AG09309 (cell line): ENCODE data around the gene SPRR2G.
"Not testable (repeated sequence)": the region's sequence is repeated elsewhere in the genome, so short reads cannot be mapped to it uniquely, and the experiment has no call there.

Experiments used
- DNase-seq: peaks from one replicate; pipeline ENCODE4 v3.0.0-alpha.2; 2010; ENCODE audit warnings: low read depth
- H3K4me3 ChIP-seq: 2 replicates; pipeline ENCODE4 v1.5.1; 2011; ENCODE audit warnings: mild to moderate bottlenecking, low read depth, low read length, moderate library complexity; ENCODE audit not compliant: control insufficient read depth
- TF ChIP-seq, protein P1 (sequence below): IDR thresholded peaks from 2 replicates; pipeline ENCODE4 v1.5.1; 2011; ENCODE audit warnings: mild to moderate bottlenecking, low read depth, low read length, inconsistent platforms; ENCODE audit not compliant: insufficient read depth, control insufficient read depth; ENCODE audit errors: missing control alignments

Gene SPRR2G

DNA sequence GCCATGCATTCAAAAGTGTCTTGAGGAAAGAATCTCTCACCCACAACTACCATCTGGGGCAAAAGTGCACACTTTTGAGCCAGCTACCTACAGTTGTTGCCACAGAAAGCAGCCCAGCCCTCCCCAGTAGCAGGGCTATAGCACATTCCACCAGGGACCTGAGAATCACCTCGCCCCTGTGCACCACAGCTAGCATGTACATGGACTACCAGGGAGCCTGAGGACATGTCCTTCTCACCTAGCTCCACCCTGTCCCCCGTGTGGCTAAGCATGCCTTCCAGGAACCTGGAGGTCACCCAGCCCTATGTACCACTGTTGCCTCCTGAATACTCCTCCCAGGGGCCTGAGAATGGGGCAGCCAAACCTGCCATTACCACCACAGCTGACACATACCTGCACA is 16.9 kb downstream of the SPRR2G start:
- no peak for DNase-seq
- H3K4me3 ChIP-seq, result no peak overlapping the region
- TF ChIP-seq, protein P1, sequence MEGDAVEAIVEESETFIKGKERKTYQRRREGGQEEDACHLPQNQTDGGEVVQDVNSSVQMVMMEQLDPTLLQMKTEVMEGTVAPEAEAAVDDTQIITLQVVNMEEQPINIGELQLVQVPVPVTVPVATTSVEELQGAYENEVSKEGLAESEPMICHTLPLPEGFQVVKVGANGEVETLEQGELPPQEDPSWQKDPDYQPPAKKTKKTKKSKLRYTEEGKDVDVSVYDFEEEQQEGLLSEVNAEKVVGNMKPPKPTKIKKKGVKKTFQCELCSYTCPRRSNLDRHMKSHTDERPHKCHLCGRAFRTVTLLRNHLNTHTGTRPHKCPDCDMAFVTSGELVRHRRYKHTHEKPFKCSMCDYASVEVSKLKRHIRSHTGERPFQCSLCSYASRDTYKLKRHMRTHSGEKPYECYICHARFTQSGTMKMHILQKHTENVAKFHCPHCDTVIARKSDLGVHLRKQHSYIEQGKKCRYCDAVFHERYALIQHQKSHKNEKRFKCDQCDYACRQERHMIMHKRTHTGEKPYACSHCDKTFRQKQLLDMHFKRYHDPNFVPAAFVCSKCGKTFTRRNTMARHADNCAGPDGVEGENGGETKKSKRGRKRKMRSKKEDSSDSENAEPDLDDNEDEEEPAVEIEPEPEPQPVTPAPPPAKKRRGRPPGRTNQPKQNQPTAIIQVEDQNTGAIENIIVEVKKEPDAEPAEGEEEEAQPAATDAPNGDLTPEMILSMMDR, result no peak

DNA sequence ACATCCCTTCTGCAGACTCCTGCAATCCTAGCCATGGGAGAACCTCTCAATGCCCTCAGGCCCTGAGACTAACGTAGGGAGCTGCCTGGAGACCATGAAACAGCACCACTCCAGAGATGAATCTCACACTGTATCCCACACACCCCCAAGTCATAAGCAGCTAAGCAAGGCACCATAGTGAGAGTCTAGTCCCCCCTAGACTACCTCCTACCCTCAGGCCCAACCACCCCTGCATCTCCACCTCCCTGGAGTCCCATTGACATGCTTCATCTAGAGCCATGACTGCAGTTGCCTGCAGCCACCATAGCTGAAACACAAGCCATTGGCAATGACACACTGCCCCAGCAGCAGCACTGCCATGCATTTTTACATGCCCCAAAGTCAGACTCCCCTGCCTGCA is 17.4 kb downstream of the SPRR2G start:
- H3K4me3 ChIP-seq, result no peak overlapping the region
- TF ChIP-seq, protein P1, result no peak
- no peak for DNase-seq

DNA sequence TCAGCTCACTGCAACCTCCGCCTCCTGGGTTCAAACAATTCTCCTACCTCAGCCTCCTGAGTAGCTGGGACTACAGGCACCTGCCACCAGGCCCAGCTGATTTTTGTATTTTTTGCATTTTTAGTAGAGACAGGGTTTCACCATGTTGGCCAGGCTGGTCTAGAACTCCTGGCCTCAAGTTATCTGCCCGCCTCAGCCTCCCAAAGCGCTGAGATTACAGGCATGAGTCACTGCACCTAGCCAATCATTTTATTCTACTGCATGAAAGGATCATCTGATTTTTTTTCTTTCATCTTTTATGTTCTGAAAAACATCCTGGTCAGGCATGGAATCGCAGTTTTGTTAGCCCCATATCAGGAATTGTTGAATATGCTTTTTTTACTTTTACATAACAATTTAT is 22.0 kb downstream of the SPRR2G start:
- H3K4me3 ChIP-seq, DNase-seq: not testable (repeated sequence)

DNA sequence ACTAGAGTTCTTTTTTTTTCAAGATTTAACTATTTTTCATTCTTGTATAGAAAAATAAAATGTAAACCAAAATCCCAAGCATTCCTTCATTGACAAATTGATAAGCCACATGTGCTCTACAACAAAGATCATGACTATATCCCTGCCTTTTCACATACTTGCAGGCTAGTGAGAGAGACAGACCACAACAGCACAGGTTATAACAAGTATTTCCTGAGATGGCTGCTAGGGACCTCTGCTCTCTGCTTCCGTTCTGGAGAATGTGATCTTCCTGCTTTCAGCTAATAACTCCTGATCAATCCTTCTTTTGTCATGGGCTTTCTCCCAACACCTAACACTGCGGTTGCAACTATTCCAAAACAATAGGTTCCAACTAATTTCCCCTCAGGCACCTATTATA is 23.4 kb downstream of the SPRR2G start:
- no peak for DNase-seq
- H3K4me3 ChIP-seq, result no peak overlapping the region
- TF ChIP-seq, protein P1, result no peak

DNA sequence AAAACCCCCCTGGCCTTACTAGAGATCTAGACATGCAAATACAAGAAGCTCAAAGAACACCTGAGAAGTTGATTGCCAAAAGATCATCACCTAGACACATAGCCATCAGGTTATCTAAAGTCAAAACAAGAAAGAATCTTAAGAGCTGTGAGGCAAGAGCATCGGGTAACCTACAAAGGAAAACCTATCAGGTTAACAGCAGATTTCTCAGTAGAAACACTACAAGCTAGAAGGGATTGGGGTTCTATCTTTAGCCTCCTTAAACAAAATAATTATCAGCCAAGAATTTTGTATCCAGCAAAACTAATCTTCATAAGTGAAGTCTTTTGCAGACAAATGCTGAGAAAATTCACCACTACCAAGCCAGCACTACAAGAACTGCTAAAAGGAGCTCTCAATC is 25.2 kb downstream of the SPRR2G start:
- H3K4me3 ChIP-seq, result no peak overlapping the region
- DNase-seq, result no peak
- TF ChIP-seq, protein P1, result no peak

DNA sequence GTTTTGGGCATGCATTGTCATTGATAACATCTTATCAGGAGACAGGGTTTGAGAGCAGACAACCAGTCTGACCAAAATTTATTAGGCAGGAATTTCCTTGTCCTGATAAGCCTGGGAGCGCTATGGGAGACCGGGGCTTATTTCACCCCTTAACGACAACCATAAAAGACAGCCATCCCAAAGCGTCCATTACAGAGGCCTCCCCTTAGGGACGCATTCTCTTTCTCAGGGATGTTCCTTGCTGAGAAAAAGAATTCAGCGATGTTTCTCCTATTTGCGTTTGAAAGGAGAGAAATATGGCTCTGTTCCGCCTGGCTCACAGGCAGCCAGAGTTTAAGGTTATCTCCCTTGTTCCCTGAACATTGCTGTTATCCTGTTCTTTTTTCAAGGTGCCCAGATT is 26.9 kb downstream of the SPRR2G start:
- DNase-seq, H3K4me3 ChIP-seq: not testable (repeated sequence)

DNA sequence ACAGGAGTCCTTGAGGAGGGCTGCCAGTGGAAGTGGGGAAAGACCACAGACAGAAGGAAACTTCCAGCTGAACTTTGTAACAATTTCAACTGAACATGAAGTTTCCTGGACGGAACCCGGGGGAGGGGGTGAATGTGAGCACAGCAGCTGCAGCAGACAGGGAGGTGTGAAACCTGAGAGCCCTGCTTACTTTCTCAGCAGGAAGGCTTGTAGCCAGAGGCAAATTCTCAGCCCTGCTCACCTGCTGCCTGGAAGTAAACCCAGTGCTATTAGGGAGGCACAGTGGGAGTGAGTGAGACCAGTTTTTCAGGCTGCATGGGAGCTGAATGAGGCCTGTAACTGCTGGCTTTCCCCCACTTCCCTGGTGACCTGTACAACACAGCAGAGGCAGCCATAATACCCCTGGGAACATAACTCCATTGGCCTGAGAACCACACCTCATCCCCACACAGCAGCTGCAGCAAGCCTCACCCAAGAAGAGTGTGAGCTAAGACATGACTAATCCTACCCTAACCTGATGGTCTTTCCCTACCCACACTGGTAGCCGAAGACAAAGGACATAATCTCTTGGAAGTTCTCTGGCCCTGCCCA is 27.8 kb downstream of the SPRR2G start:
- TF ChIP-seq, protein P1, result no peak
- no peak overlapping the region for H3K4me3 ChIP-seq
- DNase-seq, result no peak

DNA sequence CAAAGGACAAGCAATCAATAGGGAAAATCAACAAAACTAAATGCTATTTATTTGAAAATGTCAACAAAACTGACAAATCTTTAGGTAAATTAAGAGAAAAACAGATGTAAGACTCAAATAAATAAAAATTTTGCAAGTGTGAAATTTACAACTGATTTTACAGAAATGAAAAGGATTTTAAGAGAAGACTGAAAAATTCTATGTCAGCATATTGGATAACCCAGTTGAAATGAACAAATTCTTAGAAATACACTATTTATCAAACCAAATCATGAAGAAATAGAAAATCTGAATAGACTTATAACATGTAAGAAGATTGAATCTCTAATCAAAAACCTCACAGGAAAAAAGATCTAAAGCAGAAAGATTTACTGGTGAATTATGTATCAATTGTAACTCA is 29.7 kb downstream of the SPRR2G start:
- H3K4me3 ChIP-seq, result no peak overlapping the region
- TF ChIP-seq, protein P1, result no peak
- no peak for DNase-seq
